GM10248 (cell line): ENCODE results near the gene MAFG.

ENCODE experiments used
- CTCF ChIA-PET: fragments of 300-600 bp; sonication (Branson Sonifier 250); formaldehyde crosslinking; extraction: SDS; loops from one replicate; lab custom pipeline; 2021; ENCODE audit warnings: antibody characterized with exemption; lab: Yijun Ruan, JAX
- POLR2A ChIA-PET: fragments of 350-650 bp; sonication (Branson Sonifier 250); formaldehyde crosslinking; extraction: SDS; loops from one replicate; lab custom pipeline; 2020; ENCODE audit warnings: antibody characterized with exemption; lab: Yijun Ruan, JAX
- DNase-seq: peaks from one replicate; pipeline ENCODE4 v3.0.0; 2012; ENCODE audit errors: extremely low spot score
- CTCF ChIP-seq: IDR thresholded peaks from 2 replicates; pipeline ENCODE4 v1.5.1; 2012; ENCODE audit warnings: mild to moderate bottlenecking, low read depth; ENCODE audit errors: extremely low read depth, missing control alignments, control extremely low read depth

Gene MAFG

GRCh38 chr17:81888105-81888987 lies 39.2 kb downstream of the MAFG start:
- TF ChIP-seq CTCF: no peak
- DNase-seq: no peak
- POLR2A ChIA-PET: no interaction called here
- CTCF ChIA-PET: interaction anchor here (1.7 kb wide), 1 partner anchor 18 kb away, joined by 5 read pairs; the partner anchor contains the start of gene ARHGDIA

- ChIA-PET CTCF (interaction anchor here (1.0 to 2.3 kb wide), 5 partner anchors 7 to 210 kb away, joined by 3 to 10 read pairs (median 3); no protein-coding TSS in a partner anchor), POLR2A (interaction anchor here (1.0 kb wide), 1 partner anchor 11 kb away, joined by 3 read pairs; no protein-coding TSS in a partner anchor)
- no peak for DNase-seq
- no peak for TF ChIP-seq CTCF
Measured at GRCh38 chr17:81885869-81886548, 41.5 kb downstream of the MAFG start.

- DNase-seq: no peak
- ChIA-PET POLR2A (interaction anchor here (1.0 to 1.2 kb wide), 2 partner anchors 10 to 19 kb away, joined by 3 read pairs; no protein-coding TSS in a partner anchor), CTCF (interaction anchor here (1.0 to 2.3 kb wide), 3 partner anchors 11 to 16 kb away, joined by 3 to 10 read pairs (median 4); no protein-coding TSS in a partner anchor)
- TF ChIP-seq CTCF: no peak
Measured at GRCh38 chr17:81885454-81885853, 42.1 kb downstream of the MAFG start.

- ChIA-PET POLR2A (interaction anchor here (1.2 kb wide), 1 partner anchor 18 kb away, joined by 3 read pairs; no protein-coding TSS in a partner anchor), CTCF (interaction anchor here (1.0 to 2.3 kb wide), 3 partner anchors 11 to 15 kb away, joined by 3 to 10 read pairs (median 4); no protein-coding TSS in a partner anchor)
- TF ChIP-seq CTCF: no peak
- DNase-seq: no peak
Measured at GRCh38 chr17:81884968-81885367, 42.6 kb downstream of the MAFG start.

- no peak for TF ChIP-seq CTCF
- CTCF ChIA-PET: interaction anchor here (1.0 to 1.1 kb wide), 2 partner anchors 11 to 13 kb away, joined by 3 to 4 read pairs; no protein-coding TSS in a partner anchor
- POLR2A ChIA-PET: interaction anchor here (1.0 to 1.2 kb wide), 2 partner anchors 10 to 18 kb away, joined by 3 to 5 read pairs; no protein-coding TSS in a partner anchor
- no peak for DNase-seq
Measured at GRCh38 chr17:81884520-81884919, 43.0 kb downstream of the MAFG start.

GRCh38 chr17:81879121-81879520 lies 48.4 kb downstream of the MAFG start:
- POLR2A ChIA-PET: interaction anchor here (0.6 kb wide), 1 partner anchor 23 kb away, joined by 3 read pairs; the partner anchor contains the start of gene NPB
- DNase-seq: no peak
- CTCF ChIA-PET: interaction anchor here (0.9 to 1.8 kb wide), 4 partner anchors 8 to 49 kb away, joined by 3 to 5 read pairs (median 4); partner anchors contain the start of gene MAFG
- no peak for TF ChIP-seq CTCF
